Measurements from ENCODE around the gene LCN2.
A peak's percentile ranks its signal among the peaks of the same experiment; 100 is the strongest.
"Not testable (repeated sequence)": the region's sequence is repeated elsewhere in the genome, so short reads cannot be mapped to it uniquely, and the experiment has no call there.

Gene LCN2

GRCh38 chr9:128127990-128128835, 21.0 kb upstream of the LCN2 start:
- peaks cover 8 to 19% of the 10 kb centered on the region in 2 donors for H3K27me3 Mint-ChIP-seq
- peaks cover 26 to 32% of the 10 kb centered on the region in 2 donors for H3K4me1 Mint-ChIP-seq (ENCODE audit: low read depth in 2 of 2)
- DNase-seq (peak; percentile 79 to 90 (median 83)), ATAC-seq (replicated peaks) (peak; percentile 77)
- no peaks in the 10 kb centered on the region for H3K9me3 Mint-ChIP-seq
- H3K4me3 Mint-ChIP-seq, result peak overlapping the region; percentile 98 to 99
- H3K27ac Mint-ChIP-seq, result peak overlapping the region; percentile 98 to 99
- peaks cover 25% of the 10 kb centered on the region for H3K36me3 Mint-ChIP-seq (ENCODE audit: insufficient read depth)

DNA sequence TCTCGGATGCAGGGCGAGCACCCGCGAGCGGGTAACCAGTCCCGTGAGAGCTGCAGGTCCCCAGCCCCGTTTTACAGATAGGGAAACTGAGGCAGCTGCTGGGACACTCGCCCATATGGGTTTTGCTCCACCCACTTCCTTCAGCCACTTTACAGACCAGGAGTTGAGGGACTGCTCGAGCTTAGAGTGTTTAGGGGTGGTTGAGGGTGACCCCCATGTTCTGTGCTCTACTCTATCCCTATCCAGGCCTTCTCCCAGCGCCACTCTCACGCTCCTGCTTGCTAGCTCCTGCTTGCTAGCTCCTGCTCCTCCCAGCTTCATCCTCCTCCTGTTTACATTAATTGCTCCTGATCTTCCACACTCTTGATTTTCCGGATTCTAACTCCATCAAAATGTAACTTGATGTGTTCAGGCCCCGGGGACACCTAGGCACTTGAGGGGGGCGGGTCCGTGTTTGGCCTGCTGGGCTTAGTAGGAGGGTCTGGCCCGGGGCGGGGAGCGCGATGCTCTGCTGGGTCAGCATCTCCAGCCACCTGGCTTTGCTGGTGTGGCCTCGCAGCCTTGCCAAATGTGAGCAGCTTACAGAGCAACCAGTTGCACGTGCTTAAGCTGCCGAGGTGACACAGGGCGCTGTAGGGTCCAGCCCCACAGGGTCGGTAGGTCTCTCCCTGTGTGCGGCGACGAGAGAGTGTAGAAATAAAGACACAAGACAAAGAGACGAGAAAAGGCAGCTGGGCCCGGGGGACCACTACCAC, 20.2 kb upstream of the LCN2 start:
- Mint-ChIP-seq H3K4me1 (ENCODE audit: low read depth in 2 of 2) (peaks cover 26 to 32% of the 10 kb centered on the region in 2 donors), H3K36me3 (ENCODE audit: insufficient read depth) (peaks cover 24% of the 10 kb centered on the region), H3K9me3 (no peaks in the 10 kb centered on the region), H3K27me3 (peaks cover 11 to 27% of the 10 kb centered on the region in 2 donors), H3K27ac (peak overlapping the region; percentile 98 to 99), H3K4me3 (peak overlapping the region; percentile 98 to 99)
- DNase-seq (peak in 1 of 3 experiments; percentile 16), ATAC-seq (replicated peaks) (no peak)

DNA sequence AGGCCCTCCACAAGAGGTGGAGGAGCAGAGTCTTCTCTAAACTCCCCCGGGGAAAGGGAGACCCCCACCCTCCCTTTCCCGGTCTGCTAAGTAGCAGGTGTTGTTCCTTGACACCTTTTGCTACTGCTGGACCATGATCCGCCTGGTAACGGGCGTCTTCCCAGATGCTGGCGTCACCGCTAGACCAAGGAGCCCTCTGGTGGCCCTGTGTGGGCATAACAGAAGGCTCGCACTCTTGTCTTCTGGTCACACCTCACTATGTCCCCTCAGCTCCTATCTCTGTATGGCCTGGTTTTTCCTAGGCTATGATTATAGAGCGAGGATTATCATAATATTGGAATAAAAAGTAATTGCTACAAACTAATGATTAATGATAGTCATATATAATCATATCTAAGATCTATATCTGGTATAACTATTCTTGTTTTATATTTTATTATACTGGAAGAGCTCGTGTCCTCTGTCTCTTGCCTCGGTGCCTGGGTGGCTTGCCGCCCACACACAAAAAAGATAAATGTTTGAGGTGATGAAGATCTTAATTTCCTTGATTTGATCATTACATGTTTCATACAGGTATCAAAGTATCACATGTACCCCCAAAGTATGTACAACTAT, 19.2 kb upstream of the LCN2 start:
- peak; percentile 35 to 59 (median 43) for DNase-seq
- not testable (repeated sequence) for ATAC-seq (replicated peaks)

GRCh38 chr9:128130651-128131050, 18.6 kb upstream of the LCN2 start:
- H3K4me3 Mint-ChIP-seq; H3K27ac Mint-ChIP-seq; DNase-seq; H3K9me3 Mint-ChIP-seq; ATAC-seq (replicated peaks): not testable (repeated sequence)
- peaks cover 23% of the 10 kb centered on the region for H3K36me3 Mint-ChIP-seq (ENCODE audit: insufficient read depth)
- peaks cover 11 to 28% of the 10 kb centered on the region in 2 donors for H3K27me3 Mint-ChIP-seq
- peaks cover 18 to 25% of the 10 kb centered on the region in 2 donors for H3K4me1 Mint-ChIP-seq (ENCODE audit: low read depth in 2 of 2)

More for the DNA sequence above, 19.2 kb upstream of the LCN2 start:
- H3K9me3 Mint-ChIP-seq, H3K27ac Mint-ChIP-seq: not testable (repeated sequence)
- peaks cover 22 to 30% of the 10 kb centered on the region in 2 donors for H3K4me1 Mint-ChIP-seq (ENCODE audit: low read depth in 2 of 2)
- H3K36me3 Mint-ChIP-seq (ENCODE audit: insufficient read depth), result peaks cover 23% of the 10 kb centered on the region
- H3K27me3 Mint-ChIP-seq, result peaks cover 11 to 27% of the 10 kb centered on the region in 2 donors
- peak overlapping the region; percentile 59 to 99 for H3K4me3 Mint-ChIP-seq

DNA sequence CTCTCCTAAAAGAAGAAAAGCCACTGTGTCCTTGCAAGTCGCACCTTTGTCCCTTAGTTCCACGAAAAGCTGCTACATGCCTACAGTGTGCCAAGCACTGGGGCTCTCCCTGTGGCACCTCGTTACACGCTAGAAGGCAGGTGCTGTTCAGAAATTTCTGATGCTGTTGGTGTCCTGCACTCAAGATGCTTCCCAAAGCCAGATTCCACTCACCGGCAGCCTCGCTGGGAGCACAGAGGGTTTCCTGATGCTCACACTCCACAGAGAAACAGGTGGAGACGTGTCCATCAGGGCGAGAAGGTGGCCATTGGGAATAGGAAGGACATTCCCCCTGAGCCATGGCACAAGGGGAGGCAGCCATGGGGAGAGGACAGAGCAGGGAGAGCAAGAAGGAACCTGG, 17.9 kb upstream of the LCN2 start:
- not testable (repeated sequence) for DNase-seq; H3K9me3 Mint-ChIP-seq; H3K4me3 Mint-ChIP-seq; H3K27ac Mint-ChIP-seq; ATAC-seq (replicated peaks)
- H3K27me3 Mint-ChIP-seq, result peaks cover 11 to 34% of the 10 kb centered on the region in 2 donors
- peaks cover 23% of the 10 kb centered on the region for H3K36me3 Mint-ChIP-seq (ENCODE audit: insufficient read depth)
- H3K4me1 Mint-ChIP-seq (ENCODE audit: low read depth in 2 of 2), result peaks cover 14 to 22% of the 10 kb centered on the region in 2 donors

DNA sequence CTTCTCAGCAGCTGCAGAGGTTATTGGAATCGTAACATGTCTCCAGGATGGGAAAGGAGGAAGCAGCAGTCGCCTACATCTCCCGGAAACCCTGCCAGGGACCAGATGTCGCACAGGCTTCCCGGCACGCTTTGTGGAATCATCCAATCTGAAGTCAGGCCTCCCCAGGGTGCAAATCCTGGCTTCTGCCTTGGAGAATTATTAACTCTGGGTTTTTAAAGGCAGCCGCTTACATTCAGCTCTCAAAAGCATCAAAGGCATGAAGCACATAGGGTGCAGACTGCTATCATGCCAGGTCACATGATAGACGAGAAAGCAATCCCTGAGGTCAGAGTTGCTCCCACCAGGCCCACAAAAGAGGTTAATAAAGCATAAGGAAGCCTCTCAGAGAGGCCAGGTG, 17.1 kb upstream of the LCN2 start:
- peaks cover 20% of the 10 kb centered on the region for H3K36me3 Mint-ChIP-seq (ENCODE audit: insufficient read depth)
- not testable (repeated sequence) for DNase-seq; ATAC-seq (replicated peaks); H3K27ac Mint-ChIP-seq; H3K9me3 Mint-ChIP-seq; H3K4me3 Mint-ChIP-seq
- peaks cover 13 to 20% of the 10 kb centered on the region in 2 donors for H3K4me1 Mint-ChIP-seq (ENCODE audit: low read depth in 2 of 2)
- peaks cover 11 to 34% of the 10 kb centered on the region in 2 donors for H3K27me3 Mint-ChIP-seq

DNA sequence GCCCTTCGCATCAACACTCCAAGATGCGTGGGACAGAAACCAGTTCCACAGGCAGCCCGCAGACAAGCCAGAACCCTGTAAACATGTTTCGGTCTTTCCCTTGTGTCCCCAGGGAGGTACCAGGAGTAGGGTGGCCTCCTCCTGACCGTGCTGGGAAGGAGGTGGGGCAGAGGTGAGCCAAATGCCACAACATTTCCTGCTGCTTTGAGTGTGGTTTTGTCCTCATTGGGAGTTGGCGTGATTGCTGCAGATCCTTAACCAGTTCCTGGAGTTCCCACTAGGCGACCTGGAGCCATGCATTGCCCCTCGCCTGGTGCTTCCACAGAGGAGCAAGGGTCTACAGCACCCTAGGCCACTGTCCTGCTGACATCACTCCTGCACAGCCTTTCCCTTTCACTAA, 13.7 kb upstream of the LCN2 start:
- not testable (repeated sequence) for H3K4me1 Mint-ChIP-seq (ENCODE audit: low read depth in 2 of 2); ATAC-seq (replicated peaks); H3K36me3 Mint-ChIP-seq (ENCODE audit: insufficient read depth); H3K9me3 Mint-ChIP-seq; H3K4me3 Mint-ChIP-seq; H3K27ac Mint-ChIP-seq; DNase-seq
- peaks cover 11 to 34% of the 10 kb centered on the region in 2 donors for H3K27me3 Mint-ChIP-seq

GRCh38 chr9:128136816-128137793, 12.1 kb upstream of the LCN2 start:
- DNase-seq, result no peak
- Mint-ChIP-seq H3K4me1 (ENCODE audit: low read depth in 2 of 2) (peaks cover 5 to 7% of the 10 kb centered on the region in 2 donors), H3K9me3 (no peaks in the 10 kb centered on the region), H3K27me3 (peaks cover 11 to 25% of the 10 kb centered on the region in 2 donors), H3K4me3 (no peak overlapping the region), H3K36me3 (ENCODE audit: insufficient read depth) (peaks cover 3% of the 10 kb centered on the region), H3K27ac (peak overlapping the region in 1 of 2 donors; percentile 61)
- no peak for ATAC-seq (replicated peaks)

DNA sequence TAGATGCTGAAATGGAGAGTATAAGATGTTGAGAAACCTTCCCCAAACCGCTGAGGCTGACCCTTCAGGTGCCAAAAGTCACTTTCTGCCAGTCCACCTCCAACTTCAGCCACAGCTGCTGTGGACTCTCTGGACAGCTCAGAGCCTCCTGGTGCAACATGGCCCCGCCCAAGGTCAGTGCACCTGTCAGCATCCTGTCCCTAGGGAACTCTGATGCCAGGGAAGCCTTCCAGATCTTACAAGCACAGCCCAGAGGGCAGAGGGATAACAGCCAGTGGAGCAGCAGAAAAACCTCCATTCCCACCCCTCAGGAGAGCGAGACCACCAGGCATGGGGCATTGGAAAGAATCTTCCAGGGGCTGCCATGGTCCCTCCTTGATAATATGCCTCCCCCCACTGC, 11.3 kb upstream of the LCN2 start:
- DNase-seq, result no peak
- no peak overlapping the region for H3K27ac Mint-ChIP-seq
- no peak for ATAC-seq (replicated peaks)
- peaks cover 3% of the 10 kb centered on the region for H3K36me3 Mint-ChIP-seq (ENCODE audit: insufficient read depth)
- no peaks in the 10 kb centered on the region for H3K9me3 Mint-ChIP-seq
- no peak overlapping the region for H3K4me3 Mint-ChIP-seq
- peaks cover 6 to 8% of the 10 kb centered on the region in 2 donors for H3K4me1 Mint-ChIP-seq (ENCODE audit: low read depth in 2 of 2)
- peaks cover 5 to 17% of the 10 kb centered on the region in 2 donors for H3K27me3 Mint-ChIP-seq

- Mint-ChIP-seq H3K27me3 (peaks cover 0 to 8% of the 10 kb centered on the region in 2 donors), H3K36me3 (ENCODE audit: insufficient read depth) (no peaks in the 10 kb centered on the region), H3K27ac (no peak overlapping the region), H3K9me3 (no peaks in the 10 kb centered on the region), H3K4me1 (ENCODE audit: low read depth in 2 of 2) (peaks cover 6 to 8% of the 10 kb centered on the region in 2 donors), H3K4me3 (no peak overlapping the region)
- ATAC-seq (replicated peaks), result no peak
- DNase-seq, result no peak
Measured at GRCh38 chr9:128139621-128140020, 9.6 kb upstream of the LCN2 start.

DNA sequence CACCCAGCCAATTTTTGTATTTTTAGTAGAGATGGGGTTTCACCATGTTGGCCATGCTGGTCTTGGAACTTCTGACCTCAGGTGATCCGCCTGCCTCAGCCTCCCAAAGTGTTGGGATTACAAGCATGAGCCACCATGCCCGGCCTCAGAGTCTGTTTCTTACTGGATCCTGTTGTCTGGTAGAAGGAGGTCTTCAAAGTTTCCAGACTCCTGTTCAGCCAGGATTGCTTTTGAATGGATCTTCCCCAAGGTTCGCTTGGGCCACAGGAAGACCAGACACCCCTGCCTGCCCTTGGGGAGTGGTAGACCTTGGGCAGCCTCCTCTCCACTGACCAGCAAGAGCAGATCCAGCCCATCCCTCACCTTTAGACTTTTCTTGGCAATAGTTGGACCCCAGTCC, 7.6 kb upstream of the LCN2 start:
- Mint-ChIP-seq H3K4me3 (no peak overlapping the region), H3K27me3 (no peaks in the 10 kb centered on the region), H3K36me3 (ENCODE audit: insufficient read depth) (no peaks in the 10 kb centered on the region), H3K27ac (peak overlapping the region in 1 of 2 donors; percentile 12), H3K4me1 (ENCODE audit: low read depth in 2 of 2) (peaks cover 3 to 4% of the 10 kb centered on the region in 2 donors), H3K9me3 (no peaks in the 10 kb centered on the region)
- DNase-seq, result no peak
- no peak for ATAC-seq (replicated peaks)

DNA sequence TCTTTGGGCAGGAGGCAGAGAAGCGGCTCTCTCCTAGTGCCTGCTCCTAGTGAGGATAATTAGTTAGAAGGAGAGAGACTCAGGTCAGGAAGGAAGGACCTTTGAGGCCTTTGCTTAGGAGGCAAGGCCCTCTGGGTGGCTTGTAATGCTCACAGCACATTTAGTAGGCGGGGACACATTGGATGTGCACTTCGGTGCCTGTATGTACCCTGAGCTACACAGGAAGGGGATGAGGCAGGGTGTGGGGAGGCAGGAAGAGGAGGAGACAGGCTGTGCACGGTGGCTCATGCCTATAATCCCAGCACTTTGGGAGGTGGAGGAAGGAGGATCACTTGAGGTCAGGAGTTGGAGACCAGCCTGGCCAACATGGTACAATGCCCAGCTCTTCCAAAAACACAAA, 7.2 kb upstream of the LCN2 start:
- Mint-ChIP-seq H3K27me3 (no peaks in the 10 kb centered on the region), H3K9me3 (no peaks in the 10 kb centered on the region), H3K27ac (peak overlapping the region in 1 of 2 donors; percentile 12), H3K4me3 (no peak overlapping the region), H3K36me3 (ENCODE audit: insufficient read depth) (no peaks in the 10 kb centered on the region), H3K4me1 (ENCODE audit: low read depth in 2 of 2) (peaks cover 3 to 4% of the 10 kb centered on the region in 2 donors)
- ATAC-seq (replicated peaks) (no peak), DNase-seq (no peak)

All from effector memory CD8-positive, alpha-beta T cell (primary cell).